GM18505 (cell line): Measurements from ENCODE around the gene SGTB.
"Not testable (repeated sequence)": the region's sequence is repeated elsewhere in the genome, so short reads cannot be mapped to it uniquely, and the experiment has no call there.

Experiments used
- ATAC-seq: cut with Tn5 transposase; IDR thresholded peaks from one replicate; pipeline ENCODE4 v1.9.1; 2021; ENCODE audit not compliant: unreplicated experiment
- POLR2A ChIP-seq: IDR thresholded peaks from 4 replicates; pipeline ENCODE4 v1.6.1; 2011; ENCODE audit warnings: borderline replicate concordance; ENCODE audit not compliant: insufficient read depth, insufficient read length; ENCODE audit errors: extremely low read depth

Gene SGTB

GRCh38 chr5:65750938-65751337, 29.0 kb upstream of the SGTB start:
- no peak for ATAC-seq
- no peak for TF ChIP-seq POLR2A

DNA sequence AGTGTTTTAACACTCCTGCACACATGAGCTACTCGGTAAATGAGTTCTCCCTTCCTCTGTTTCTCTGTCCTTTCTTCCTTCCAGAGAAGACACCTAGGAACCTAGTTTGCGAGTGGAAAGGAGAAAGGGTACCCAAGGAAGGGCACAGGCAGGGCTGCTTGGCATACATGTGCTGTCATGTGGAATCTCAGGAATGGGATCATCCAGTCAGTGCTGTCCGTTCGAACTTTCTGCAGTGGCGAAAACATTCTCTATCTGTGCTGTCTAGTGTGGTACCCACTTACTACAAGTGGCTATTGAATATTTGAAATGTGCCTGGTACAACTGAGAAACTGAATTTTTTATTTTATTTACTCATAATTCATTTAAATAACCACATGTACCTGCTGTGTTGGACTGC, 28.0 kb upstream of the SGTB start:
- TF ChIP-seq POLR2A, result no peak
- ATAC-seq, result no peak

DNA sequence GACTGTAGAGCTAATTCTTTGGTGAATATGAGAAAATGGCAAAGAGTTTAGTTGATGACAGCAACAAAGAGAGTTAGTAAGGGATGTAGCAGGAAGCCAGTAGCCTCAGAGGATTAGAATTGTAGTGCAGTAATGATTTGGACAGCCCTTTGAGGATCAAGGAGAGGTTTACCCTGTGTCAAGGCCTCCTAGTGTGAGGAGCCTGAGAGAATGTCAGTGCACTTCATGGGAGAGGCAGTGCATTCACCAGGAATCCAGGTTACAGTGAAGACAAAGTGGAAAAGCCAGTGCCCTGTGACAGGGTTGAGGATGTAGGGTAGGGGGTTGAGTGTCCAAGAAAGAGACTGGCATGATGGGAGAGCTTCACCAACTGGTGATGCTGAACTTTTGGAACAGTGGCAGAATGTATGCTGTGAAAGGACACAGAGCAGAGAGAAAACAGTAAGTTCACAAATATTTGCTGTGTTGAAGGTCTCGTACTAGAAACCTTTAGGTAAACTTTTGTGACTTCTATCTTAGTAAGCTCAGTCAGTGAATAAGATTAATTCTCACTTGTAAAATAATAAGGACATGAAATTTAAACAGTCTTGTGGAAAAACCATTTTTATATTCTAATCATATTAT, 27.4 kb upstream of the SGTB start:
- no peak for TF ChIP-seq POLR2A
- ATAC-seq, result no peak

GRCh38 chr5:65742565-65743231, 20.8 kb upstream of the SGTB start:
- peak; percentile 87 for ATAC-seq
- TF ChIP-seq POLR2A, result no peak

DNA sequence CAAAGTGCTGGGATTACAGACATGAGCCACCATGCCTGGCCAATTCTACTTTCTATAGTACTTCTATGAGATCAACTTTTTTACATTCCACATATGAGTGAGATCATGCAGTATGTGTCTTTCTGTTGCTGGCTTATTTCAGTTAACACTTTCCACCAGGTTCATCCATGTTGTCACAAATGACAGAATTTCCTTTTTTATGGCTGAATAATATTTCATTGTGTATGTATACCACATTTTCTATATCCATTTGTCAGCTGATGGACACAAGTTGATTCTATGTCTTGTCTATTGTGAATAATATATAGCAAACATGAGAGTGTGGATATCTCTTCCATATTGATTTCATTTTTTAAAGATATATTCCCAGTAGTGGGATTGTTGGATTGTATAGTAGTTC, 17.3 kb upstream of the SGTB start:
- no peak for ATAC-seq
- no peak for TF ChIP-seq POLR2A

DNA sequence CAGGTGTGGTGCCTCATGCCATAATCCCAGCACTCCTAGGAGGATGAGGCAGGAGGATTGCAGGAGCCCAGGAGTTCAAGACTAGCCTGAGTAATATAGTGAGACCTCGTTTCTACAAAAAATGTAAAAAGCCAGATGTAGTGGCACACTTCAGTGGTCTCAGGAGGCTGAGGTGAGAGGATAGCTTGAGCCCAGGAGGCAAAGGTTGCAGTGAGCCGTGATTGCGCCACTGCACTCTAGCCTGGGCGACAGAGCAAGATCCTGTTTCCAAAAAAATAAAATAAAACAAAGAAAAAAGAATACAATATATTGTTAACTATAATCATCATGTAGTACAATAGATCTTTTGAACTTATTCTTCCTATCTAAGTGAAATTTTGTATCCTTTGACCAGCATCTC, 16.4 kb upstream of the SGTB start:
- ATAC-seq, result no peak
- TF ChIP-seq POLR2A, result no peak

GRCh38 chr5:65737842-65738241, 15.9 kb upstream of the SGTB start:
- no peak for TF ChIP-seq POLR2A
- ATAC-seq, result no peak

DNA sequence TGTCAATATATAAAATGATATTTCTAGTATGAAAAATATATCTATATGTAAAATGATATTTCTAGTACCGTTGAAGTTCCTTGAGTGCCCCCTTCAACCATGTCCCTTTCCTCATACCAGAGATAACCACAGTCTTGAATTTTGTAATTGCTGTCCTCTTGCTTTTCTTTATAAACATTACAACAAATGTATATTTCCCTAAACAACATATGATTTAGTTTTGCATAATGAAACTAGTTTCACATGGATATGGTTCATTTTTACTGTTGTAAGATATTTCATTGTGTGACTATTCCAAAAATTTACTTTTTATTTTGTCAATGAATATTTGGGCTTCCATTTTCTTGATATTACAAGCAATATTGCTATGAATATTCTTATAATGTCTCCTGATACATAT, 14.1 kb upstream of the SGTB start:
- TF ChIP-seq POLR2A, result no peak
- no peak for ATAC-seq

GRCh38 chr5:65734921-65735320, 13.0 kb upstream of the SGTB start:
- no peak for TF ChIP-seq POLR2A
- no peak for ATAC-seq

- ATAC-seq, result not testable (repeated sequence)
Measured at GRCh38 chr5:65734196-65734775, 12.4 kb upstream of the SGTB start.

DNA sequence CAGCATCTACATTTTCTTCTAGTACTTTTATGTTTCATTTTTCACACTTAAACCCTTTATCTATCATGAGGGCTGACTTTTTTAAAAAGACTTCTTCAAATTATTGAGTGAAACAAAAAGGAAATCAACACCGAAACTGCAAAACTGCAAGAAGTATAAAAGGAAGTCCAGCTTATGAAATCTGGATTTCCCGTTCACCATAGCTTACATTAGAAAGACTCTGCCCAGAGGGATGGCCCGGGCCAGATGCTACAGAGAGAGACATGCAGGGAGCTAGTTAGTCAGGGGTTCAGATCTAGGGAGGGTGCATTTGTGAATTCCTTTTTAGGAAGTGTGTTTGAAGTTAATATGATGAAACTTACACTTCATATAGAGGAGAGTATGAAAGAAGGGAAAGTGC, 10.1 kb upstream of the SGTB start:
- ATAC-seq, result not testable (repeated sequence)

GRCh38 chr5:65730910-65731309, 9.0 kb upstream of the SGTB start:
- TF ChIP-seq POLR2A, result no peak
- ATAC-seq, result no peak

- no peak for TF ChIP-seq POLR2A
- ATAC-seq, result no peak
Measured at GRCh38 chr5:65728218-65728617, 6.3 kb upstream of the SGTB start.

DNA sequence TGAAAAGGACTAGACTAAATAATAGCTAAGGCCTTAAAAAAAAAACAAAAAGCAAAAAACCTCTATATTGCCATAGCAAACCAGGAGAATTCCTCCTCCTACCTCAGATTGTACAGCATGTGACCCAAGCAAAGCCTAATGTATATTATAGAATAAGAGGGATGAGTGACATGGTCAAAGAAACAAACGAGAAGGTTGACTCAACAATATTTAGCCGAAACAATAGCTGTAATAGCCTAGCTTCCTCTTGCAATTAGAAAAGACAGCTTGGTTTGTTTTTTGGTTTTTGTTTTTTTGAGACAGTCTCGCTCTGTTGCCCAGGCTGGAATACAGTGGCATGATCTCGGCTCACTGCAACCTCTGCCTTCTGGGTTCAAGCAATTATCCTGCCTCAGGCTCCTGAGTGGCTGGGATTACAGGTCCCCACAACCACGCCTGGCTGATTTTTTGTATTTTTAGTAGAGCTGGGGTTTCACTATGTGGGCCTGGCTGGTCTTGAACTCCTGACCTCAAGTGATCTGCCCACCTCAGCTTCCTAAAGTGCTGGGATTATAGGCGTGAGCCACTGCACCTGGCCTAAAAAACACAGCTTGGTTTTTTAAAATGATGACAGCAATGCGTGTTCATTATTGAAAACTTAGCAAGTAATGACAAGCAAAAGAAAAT, 5.7 kb upstream of the SGTB start:
- no peak for ATAC-seq
- TF ChIP-seq POLR2A, result no peak
